PC-9 (cell line): ENCODE measurements around the gene ARHGEF3. TPM values are rescaled to one million over a fixed set of nuclear protein-coding genes. Genes with fewer than 3 reads are reported as not detected.

Experiments
- BruUV-seq: library from RNA; stranded (reverse); fragments of 400-500 nt; replicated peaks from 2 replicates; lab custom pipeline; 2021; lab: Mats Ljungman, UMichigan
- CTCF ChIA-PET: fragments of 300-600 bp; sonication (Branson Sonifier 250); formaldehyde crosslinking; loops from one replicate; lab custom pipeline; 2022; ENCODE audit warnings: antibody characterized with exemption; lab: Charles Lee
- POLR2A ChIA-PET: fragments of 300-600 bp; sonication (Branson Sonifier 250); formaldehyde crosslinking; loops from one replicate; lab custom pipeline; 2022; ENCODE audit warnings: antibody characterized with exemption; ENCODE audit not compliant: unreplicated experiment; lab: Charles Lee
- DNase-seq, 2 experiments: peaks; one replicate each; pipeline versions ENCODE4 v3.0.0 to v3.0.0-alpha.2; 2015 to 2022; ENCODE audit warnings: mixed read lengths in 1 of 2
- H2AFZ ChIP-seq: fragments of 200-600 bp; sonication (generic); 2 replicates; pipeline ENCODE4 v1.8.1; 2017; ENCODE audit warnings: antibody characterized with exemption
- H3F3A ChIP-seq: fragments of 200-600 bp; sonication (generic); 2 replicates; pipeline ENCODE4 v1.8.1; 2017; ENCODE audit warnings: antibody characterized with exemption, mild to moderate bottlenecking, low read depth; ENCODE audit not compliant: insufficient read depth
- H3K27ac ChIP-seq: fragments of 200-600 bp; sonication (generic); 2 replicates; pipeline ENCODE4 v1.6.1; 2016; ENCODE audit warnings: mixed run types
- H3K27me3 ChIP-seq: fragments of 200-600 bp; sonication (generic); 2 replicates; pipeline ENCODE4 v1.6.1; 2016; ENCODE audit warnings: low read depth, mixed run types; ENCODE audit not compliant: insufficient read depth
- H3K36me3 ChIP-seq: fragments of 200-600 bp; sonication (generic); 2 replicates; pipeline ENCODE4 v1.6.1; 2016; ENCODE audit warnings: low read depth, mixed run types
- H3K4me1 ChIP-seq: fragments of 200-600 bp; sonication (generic); replicated peaks from 2 replicates; pipeline ENCODE4 v1.6.1; 2016; ENCODE audit warnings: mixed run types; ENCODE audit not compliant: insufficient read depth
- H3K4me2 ChIP-seq: fragments of 200-600 bp; sonication (generic); 2 replicates; pipeline ENCODE4 v1.6.1; 2017; ENCODE audit warnings: mixed run types
- H3K4me3 ChIP-seq: fragments of 200-600 bp; sonication (generic); 2 replicates; pipeline ENCODE4 v1.6.1; 2016; ENCODE audit warnings: mixed run types
- H3K79me2 ChIP-seq: fragments of 200-600 bp; sonication (generic); 2 replicates; pipeline ENCODE4 v1.6.1; 2017; ENCODE audit warnings: low read depth, mixed run types
- H3K9me2 ChIP-seq: fragments of 200-600 bp; sonication (generic); 2 replicates; pipeline ENCODE4 v1.8.1; 2017; ENCODE audit warnings: mild to moderate bottlenecking; ENCODE audit not compliant: insufficient read depth
- H3K9me3 ChIP-seq: fragments of 200-600 bp; sonication (generic); 2 replicates; pipeline ENCODE4 v1.8.1; 2016; ENCODE audit warnings: low read depth; ENCODE audit not compliant: insufficient read depth
- H4K20me1 ChIP-seq: fragments of 200-600 bp; sonication (generic); 2 replicates; pipeline ENCODE4 v1.8.1; 2017; ENCODE audit not compliant: insufficient read depth
- CTCF ChIP-seq: fragments of 200-600 bp; sonication (generic); conservative IDR thresholded peaks from 2 replicates; pipeline ENCODE4 v1.6.1; 2017; ENCODE audit warnings: mixed run types, antibody characterized with exemption, mild to moderate bottlenecking, moderate library complexity
- EZH2 ChIP-seq: fragments of 200-600 bp; sonication (generic); IDR thresholded peaks from 2 replicates; pipeline ENCODE4 v1.8.0; 2017; ENCODE audit warnings: antibody characterized with exemption, low read depth
- intact Hi-C: fragments of 100-400 bp; cut with micrococcal nuclease; formaldehyde crosslinking; loops from one replicate; pipeline ENCODE4 v1.10.0; 2022; ENCODE audit not compliant: unreplicated experiment
- total RNA-seq: library from RNA; stranded (reverse); gene quantifications from 2 replicates; pipeline ENCODE4 v1.2.3, GENCODE V29; 2021

Gene ARHGEF3
- total RNA-seq, 1 experiment from 2014 or later, result 49.2 TPM

DNA sequence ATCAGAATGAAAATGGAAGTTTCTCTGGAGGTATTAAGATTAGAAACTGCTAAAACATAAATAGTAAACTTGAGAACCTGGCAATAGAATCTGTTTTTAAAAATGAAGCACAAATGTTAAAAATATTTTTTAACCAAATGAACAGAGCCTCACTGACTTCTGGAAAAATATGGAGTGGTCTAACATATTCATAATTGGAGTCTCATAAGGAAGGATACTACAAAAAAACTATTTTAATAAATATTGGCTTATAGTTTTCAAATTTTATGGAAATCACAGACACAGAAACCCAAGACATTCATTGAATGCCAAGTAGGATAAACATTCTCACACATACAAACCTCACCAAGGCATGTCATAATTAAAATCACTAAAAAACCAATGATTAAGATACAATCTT is 95.1 kb downstream of the ARHGEF3 start:
- ChIA-PET CTCF (no interaction called here), POLR2A (no interaction called here)
- no peaks in the 10 kb centered on the region for H4K20me1 ChIP-seq
- no peak for DNase-seq
- H3K79me2 ChIP-seq, result no peaks in the 10 kb centered on the region
- no TSS peak for BruUV-seq
- H3K4me2 ChIP-seq, result no peak overlapping the region
- H3K4me1 ChIP-seq, result no peaks in the 10 kb centered on the region
- TF ChIP-seq CTCF, result no peak
- no peak for TF ChIP-seq EZH2
- no peaks in the 10 kb centered on the region for H3K36me3 ChIP-seq
- H2AFZ ChIP-seq, result no peak overlapping the region
- no peaks in the 10 kb centered on the region for H3K9me2 ChIP-seq
- no peak overlapping the region for H3K4me3 ChIP-seq
- no peaks in the 10 kb centered on the region for H3K9me3 ChIP-seq
- H3F3A ChIP-seq, result no peaks in the 10 kb centered on the region
- H3K27ac ChIP-seq, result no peak overlapping the region
- H3K27me3 ChIP-seq, result no peaks in the 10 kb centered on the region
- intact Hi-C loops, result no loop called here

DNA sequence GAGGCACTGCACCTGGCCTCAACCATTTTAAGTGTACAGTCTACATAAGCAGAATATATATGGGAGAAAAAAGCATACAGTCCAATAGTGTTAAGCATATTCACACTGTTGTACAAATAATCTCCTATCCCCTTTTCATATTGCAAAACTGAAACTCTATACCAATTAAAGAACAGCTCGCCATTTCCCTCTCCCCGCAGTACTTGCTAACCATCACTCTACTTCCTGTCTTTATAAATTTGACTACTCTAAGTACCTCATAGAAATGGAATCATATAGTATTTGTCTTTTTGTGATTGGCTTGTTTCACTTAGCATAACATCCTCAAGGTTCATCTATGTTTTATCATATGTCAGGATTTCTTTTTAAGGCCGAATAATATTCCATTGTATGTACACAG is 97.0 kb downstream of the ARHGEF3 start:
- Histone ChIP-seq H3K4me3 (no peak overlapping the region), H3K9me3 (no peaks in the 10 kb centered on the region), H2AFZ (no peak overlapping the region), H3K36me3 (no peaks in the 10 kb centered on the region), H4K20me1 (no peaks in the 10 kb centered on the region), H3K4me2 (no peak overlapping the region), H3K27me3 (no peaks in the 10 kb centered on the region), H3F3A (no peaks in the 10 kb centered on the region), H3K27ac (no peak overlapping the region), H3K9me2 (no peaks in the 10 kb centered on the region), H3K79me2 (no peaks in the 10 kb centered on the region), H3K4me1 (no peaks in the 10 kb centered on the region)
- intact Hi-C loops, result loop anchor here (5.0 kb wide), 3 partner anchors 398 to 853 kb away; partner anchors contain the start of genes IL17RD and PDE12
- DNase-seq, result no peak
- ChIA-PET POLR2A (no interaction called here), CTCF (no interaction called here)
- BruUV-seq, result no TSS peak
- TF ChIP-seq CTCF (no peak), EZH2 (no peak)

DNA sequence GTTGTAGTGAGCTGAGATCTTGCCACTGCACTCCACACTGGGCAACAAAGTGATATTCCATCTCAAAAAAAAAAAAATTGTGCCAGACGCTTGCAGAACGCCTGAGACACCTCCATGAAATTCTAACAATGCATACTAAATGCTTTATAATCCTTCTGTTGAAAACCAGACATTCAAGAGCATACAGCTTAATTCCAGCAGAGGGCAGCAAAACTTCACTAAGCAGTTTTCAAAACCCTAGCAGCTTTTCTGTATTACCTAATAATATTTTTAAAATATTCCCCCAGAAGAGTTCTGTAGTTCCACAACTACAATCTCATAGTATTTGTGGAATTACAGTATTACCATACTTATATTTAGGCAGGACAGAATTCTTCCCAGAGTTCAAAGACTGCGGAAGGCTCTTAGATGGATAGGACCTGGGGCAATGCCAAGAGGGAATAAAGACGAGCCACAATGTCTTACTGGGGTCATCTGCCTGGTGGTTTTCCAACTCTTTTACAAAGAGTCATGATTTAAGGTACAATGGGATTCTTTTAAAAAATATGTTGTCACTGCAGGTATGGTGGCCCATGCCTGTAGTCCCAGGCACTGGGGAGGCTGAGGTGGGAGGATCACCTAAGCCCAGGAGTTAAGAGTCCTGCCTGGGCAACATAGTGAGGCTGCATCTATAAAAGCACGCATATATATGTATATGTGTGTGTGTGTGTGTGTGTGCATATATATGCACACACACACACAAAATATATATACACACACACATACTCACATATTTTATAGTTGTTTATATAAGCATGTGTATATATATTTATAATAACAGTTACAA is 99.0 kb downstream of the ARHGEF3 start:
- no peak overlapping the region for H3K27ac ChIP-seq
- no peaks in the 10 kb centered on the region for H3F3A ChIP-seq
- POLR2A ChIA-PET, result no interaction called here
- TF ChIP-seq CTCF (peak; percentile 84), EZH2 (no peak)
- intact Hi-C loops, result loop anchor here (1.0 to 5.0 kb wide), 6 partner anchors 97 to 855 kb away; partner anchors contain the start of genes IL17RD and PDE12
- H2AFZ ChIP-seq, result no peak overlapping the region
- CTCF ChIA-PET, result interaction anchor here (0.7 kb wide), 5 partner anchors 14 to 355 kb away, joined by 3 to 5 read pairs (median 4); partner anchors contain the start of gene ARHGEF3
- no peaks in the 10 kb centered on the region for H4K20me1 ChIP-seq
- H3K9me3 ChIP-seq, result no peaks in the 10 kb centered on the region
- no TSS peak for BruUV-seq
- H3K79me2 ChIP-seq, result no peaks in the 10 kb centered on the region
- H3K27me3 ChIP-seq, result no peaks in the 10 kb centered on the region
- H3K36me3 ChIP-seq, result no peaks in the 10 kb centered on the region
- no peak overlapping the region for H3K4me3 ChIP-seq
- DNase-seq, result peak; percentile 25 to 53
- no peaks in the 10 kb centered on the region for H3K9me2 ChIP-seq
- no peak overlapping the region for H3K4me2 ChIP-seq
- H3K4me1 ChIP-seq, result no peaks in the 10 kb centered on the region
